ENCODE data around the gene ASIP.
A peak's percentile ranks its signal among the peaks of the same experiment; 100 is the strongest.
"Not testable (repeated sequence)": the region's sequence is repeated elsewhere in the genome, so short reads cannot be mapped to it uniquely, and the experiment has no call there.

Gene ASIP

GRCh38 chr20:34290471-34290870, 49.2 kb downstream of the ASIP start:
- no peak for DNase-seq

- no peak for DNase-seq
These were observed 51.3 kb downstream of the ASIP start for GRCh38 chr20:34292496-34292895.

- DNase-seq, result no peak
These were observed 51.9 kb downstream of the ASIP start for GRCh38 chr20:34293119-34293518.

GRCh38 chr20:34293589-34293988, 52.4 kb downstream of the ASIP start:
- DNase-seq, result no peak

GRCh38 chr20:34294563-34294962, 53.3 kb downstream of the ASIP start:
- DNase-seq, result no peak

GRCh38 chr20:34295284-34295683, 54.1 kb downstream of the ASIP start:
- DNase-seq, result no peak

- no peak for DNase-seq
These were observed 55.2 kb downstream of the ASIP start for GRCh38 chr20:34296468-34296867.

GRCh38 chr20:34298294-34298784, 57.1 kb downstream of the ASIP start:
- not testable (repeated sequence) for DNase-seq

- DNase-seq, result no peak
These were observed 58.5 kb downstream of the ASIP start for GRCh38 chr20:34299556-34300255.

GRCh38 chr20:34300256-34300806, 59.1 kb downstream of the ASIP start:
- DNase-seq, result peak; percentile 45

- DNase-seq, result no peak
These were observed 59.8 kb downstream of the ASIP start for GRCh38 chr20:34300809-34301586.

GRCh38 chr20:34301587-34302311, 60.5 kb downstream of the ASIP start:
- DNase-seq, result no peak

GRCh38 chr20:34302312-34302722, 61.1 kb downstream of the ASIP start:
- no peak for DNase-seq

GRCh38 chr20:34302723-34303533, 61.7 kb downstream of the ASIP start, which contains the start of gene AHCY:
TSS of gene AHCY (minus strand) at chr20:34303355. CDS start at chr20:34303270, 85 bp downstream.
- peak; percentile 91 for DNase-seq

- DNase-seq, result no peak
These were observed 64.4 kb downstream of the ASIP start for GRCh38 chr20:34305333-34306230.

GRCh38 chr20:34309691-34310090, 68.5 kb downstream of the ASIP start:
- DNase-seq, result no peak

- DNase-seq, result no peak
These were observed 69.4 kb downstream of the ASIP start for GRCh38 chr20:34310481-34311117.

GRCh38 chr20:34311118-34312023, 70.1 kb downstream of the ASIP start:
- DNase-seq, result no peak

GRCh38 chr20:34312024-34312460, 70.8 kb downstream of the ASIP start:
- DNase-seq, result no peak
